NCI-H446 (cell line): ENCODE measurements around the gene MIA3.
"Not testable (repeated sequence)": the region's sequence is repeated elsewhere in the genome, so short reads cannot be mapped to it uniquely, and the experiment has no call there.

ENCODE experiments used
- DNase-seq, 2 experiments: peaks; one replicate each; lab custom pipeline; 2025; lab: John Stamatoyannopoulos, UW

Gene MIA3

DNA sequence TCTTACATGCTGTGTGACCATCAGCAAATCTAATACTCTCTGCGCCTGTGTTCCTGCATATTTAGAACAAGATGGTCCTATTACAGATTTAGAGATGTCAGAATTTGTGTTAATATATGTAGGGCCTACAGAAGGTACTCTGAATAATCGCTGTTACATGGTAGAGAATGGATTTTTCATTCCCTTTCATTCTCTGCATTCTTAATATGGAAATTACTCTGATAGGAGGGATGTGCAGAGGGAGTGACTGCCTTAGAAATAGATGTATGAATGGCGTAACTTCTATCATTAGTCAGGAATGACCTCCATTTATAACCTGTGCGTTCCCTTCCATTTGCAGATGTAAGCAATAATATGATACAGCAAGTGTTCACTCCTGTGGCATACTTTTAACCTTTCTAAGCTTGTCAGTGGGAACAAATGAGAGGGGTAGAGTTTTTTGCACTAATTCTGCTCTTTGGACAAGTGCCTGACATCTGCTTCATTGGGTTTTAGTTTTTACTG is 45.6 kb downstream of the MIA3 start:
- no peak for DNase-seq

DNA sequence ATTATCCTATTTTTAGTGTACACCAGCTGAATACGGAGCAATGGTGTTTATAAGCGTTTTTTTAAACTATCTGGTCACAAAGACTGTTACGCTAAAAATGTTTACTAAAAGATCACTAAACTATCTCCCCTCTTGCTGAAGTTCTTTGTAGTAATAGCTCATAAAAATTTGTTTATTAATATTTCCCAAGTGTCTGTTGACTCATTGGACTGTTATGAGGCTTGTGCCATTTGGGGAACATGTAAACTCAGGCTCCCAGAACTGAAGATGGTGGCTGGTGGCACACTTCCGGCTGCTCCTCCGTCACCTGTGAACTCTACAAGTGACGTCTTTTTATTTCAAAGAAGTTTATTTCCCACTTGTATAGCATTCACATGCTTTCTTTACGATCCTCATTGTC is 48.1 kb downstream of the MIA3 start:
- DNase-seq, result no peak

DNA sequence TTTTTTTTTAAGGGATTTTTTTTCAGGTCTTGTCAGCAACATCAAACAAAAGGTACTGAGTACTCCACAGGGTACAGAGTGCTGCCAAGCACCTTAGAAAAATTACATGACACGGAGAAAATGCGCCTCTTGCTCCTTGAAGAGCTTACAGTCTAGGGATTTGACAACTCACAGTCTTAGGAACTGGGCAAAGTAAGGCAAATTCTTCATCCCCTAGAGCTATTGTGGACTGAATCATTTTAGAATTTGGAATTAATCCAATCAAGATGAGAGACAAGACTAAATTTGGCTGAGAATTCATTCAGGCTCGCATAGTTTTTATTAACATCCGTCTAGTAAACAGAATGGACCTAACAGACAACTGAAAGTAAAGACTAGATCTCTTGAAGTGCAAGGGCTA is 50.3 kb downstream of the MIA3 start:
- not testable (repeated sequence) for DNase-seq

DNA sequence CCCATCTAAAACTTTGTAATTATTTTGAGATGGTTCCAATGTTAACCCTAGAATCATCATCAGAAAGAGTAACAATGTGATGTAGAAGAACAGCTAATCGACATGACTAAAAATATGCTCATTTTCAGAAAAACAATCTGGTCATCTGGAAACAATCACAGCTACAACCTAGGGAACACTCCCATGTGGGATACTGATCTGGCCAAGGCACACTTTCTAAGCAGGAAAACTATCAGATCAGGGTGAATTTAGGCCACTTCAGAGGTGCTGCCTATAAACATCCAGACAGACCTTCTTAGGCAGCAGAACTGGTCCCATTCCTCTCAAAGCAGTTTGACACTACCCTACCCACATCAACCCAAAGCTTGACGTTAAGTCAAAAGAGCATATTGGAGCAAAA is 51.2 kb downstream of the MIA3 start:
- DNase-seq, result not testable (repeated sequence)

DNA sequence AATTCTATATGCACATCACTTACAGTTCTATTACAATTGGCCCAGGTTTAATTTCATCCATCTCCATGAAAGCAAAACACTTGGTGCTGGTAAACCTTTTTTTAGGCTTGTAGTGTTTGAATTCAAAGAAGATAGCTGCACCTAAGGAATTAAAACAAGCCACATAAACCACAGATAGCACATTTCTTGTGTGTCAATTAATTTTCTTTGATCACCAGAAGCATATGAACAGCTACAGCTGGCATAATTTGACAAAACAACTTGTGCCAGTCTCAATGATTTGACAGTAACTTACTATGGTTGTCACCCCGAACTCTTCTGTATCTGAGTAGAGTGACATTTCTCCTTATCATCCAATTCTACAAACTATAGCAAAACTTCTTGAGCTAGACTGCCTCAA is 52.2 kb downstream of the MIA3 start:
- DNase-seq, result no peak

DNA sequence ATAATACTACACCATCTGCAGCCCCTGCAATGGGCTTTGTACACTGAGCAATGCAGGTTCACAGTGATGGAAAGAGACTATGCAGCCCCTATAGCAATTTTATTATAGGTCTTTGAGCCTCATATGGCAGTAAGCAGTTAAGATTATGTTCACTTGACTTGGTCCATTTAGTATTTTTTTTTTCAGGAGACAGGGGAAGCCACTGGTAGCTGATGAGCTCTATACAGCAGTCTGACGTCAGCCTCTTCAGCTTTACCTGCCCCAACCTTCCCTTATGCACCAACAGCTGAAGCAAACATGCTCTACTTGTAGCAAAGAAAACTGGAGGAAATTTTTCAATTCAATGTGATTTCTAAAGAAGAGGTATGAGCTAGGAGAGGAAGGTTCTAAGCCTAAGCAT is 62.2 kb downstream of the MIA3 start:
- no peak for DNase-seq

DNA sequence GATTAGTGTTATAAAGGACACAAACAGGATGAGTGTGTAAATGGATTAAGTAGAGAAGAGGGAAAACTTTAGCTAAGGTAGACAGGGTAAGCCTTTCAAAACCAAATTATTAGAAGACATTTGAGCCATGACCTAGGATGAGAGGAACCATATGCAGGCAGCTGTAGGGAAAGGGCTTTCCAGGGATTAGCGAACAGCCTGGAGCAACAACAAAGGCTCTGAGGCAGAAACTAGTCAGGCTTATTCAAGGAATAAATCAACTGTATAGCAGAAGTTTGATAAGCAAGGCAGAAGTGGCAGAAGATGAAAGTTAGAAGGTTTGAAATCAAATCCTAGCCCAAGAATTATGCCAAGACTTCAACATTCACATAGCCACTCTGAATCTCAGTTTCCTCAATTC is 73.1 kb downstream of the MIA3 start:
- no peak for DNase-seq

DNA sequence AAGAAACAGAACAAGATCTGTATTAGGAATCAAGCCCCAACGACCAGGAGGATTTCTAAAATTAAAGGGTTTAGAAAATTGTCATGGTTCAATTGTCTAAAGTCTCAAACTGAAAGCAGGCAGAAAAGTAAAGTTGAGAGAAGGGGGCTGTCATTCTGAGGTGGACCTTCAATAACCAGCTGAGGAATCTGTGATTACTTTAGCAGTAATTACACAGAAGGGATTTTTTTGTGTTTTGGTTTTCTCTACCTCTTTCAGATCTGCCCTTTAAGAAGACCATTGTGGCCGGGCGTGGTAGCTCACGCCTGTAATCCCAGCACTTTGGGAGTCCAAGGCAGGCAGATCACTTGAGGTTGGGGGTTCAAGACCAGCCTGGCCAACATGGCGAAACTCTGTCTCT is 77.0 kb downstream of the MIA3 start:
- no peak for DNase-seq

DNA sequence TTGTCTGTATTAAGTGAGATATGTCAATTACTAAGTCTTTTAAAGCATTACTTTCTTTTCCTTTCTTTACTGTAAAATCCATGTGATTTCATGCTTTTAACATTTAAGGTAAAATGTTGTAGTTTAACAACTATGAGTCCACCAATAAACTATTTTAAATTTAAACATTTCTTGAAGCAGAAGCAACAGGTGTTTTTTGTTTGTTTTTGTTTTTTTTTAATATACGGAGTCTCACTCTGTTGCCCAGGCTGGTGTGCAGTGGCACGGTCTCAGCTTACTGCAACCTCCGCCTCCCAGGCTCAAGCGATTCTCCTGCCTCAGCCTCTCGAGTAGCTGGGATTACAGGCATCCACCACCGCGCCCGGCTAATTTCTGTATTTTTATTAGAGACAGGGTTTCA is 78.8 kb downstream of the MIA3 start:
- no peak for DNase-seq

DNA sequence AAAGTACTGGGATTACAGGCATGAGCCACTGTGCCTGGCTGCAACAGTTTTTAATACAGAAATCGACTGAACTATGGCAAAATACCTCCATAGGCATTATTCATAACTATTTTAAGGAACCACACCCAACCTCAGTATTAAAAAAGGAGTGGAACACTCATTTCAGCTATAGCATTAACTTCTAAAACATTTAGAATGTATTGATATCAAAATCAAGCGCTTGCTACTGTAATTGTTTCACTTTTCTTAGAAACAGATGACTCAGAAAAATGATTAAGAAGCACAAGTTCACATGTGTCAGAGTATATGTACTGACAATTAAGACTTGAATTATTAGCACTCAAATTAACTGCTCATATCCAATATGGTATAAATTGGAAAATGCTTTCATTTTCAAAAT is 79.3 kb downstream of the MIA3 start:
- no peak for DNase-seq

DNA sequence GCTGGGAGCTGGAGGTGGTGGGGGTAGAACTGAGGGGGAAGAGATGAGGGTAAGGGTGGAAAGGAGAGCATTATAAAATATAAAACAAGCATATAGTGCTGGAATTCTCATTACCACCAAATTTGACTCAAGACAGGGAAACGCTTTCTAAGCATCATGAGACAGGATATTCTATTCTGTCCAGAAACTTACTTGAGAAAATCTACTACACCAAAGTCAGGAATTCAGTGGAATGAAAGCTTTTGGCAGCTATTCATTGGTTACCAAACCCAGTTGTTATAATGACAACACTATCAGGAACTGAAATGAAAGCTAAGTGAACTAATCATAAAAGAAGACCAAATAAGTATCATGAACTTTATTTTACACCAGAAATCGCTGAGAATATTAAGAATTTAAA is 79.9 kb downstream of the MIA3 start:
- DNase-seq, result no peak

DNA sequence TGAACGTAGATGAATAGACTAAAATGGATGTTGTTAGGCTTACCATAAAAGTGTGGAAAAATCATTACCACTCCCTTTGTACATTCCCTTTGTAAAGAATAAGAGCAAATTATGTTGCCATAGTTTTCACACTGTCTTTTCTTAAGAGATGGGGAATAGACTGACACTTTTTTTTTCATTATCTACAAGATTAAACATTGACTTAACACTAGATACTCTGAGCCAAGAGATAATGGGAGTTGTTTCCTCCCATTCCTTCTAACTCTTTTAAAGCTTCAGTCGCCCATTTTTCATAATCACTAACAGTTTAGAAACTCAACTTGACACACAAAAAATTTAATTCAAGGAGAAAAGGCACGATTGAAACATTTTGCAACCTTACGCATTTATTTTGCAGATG is 84.3 kb downstream of the MIA3 start:
- no peak for DNase-seq

DNA sequence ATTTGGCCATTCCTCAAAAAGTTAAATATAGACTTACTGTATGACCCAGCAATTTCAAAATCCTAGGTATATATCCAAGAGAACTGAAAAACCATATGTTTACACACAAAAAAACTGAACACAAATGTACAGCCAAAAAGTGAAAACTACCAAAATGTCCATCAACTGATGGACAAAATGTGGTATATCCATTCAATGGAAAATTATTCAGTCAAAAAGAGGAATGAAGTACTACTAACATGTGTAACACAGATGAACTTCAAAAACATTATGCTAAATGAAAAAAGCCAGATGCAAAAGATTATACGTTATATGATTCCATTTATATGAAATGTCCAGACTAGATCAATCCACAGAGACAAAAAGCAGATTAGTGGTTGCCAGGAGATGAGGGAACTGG is 86.4 kb downstream of the MIA3 start:
- DNase-seq, result no peak

DNA sequence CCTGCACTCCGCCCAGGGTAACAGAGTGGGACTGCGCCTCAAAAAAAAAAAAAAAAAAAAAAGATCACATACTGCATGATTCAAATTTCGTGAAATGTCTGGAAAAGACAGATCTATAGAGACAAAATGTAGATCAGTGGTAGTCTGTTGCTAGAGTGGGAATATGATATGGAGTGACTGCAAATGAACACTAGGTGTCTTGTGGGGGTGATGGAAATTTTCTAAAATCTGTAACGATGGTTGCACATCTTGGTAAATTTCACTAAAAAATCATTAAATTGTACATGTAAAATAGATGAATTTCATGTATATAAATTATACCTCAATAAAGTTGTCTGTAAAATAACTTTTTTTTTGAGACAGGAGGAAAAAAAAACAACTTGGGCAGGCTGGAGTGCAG is 88.9 kb downstream of the MIA3 start:
- DNase-seq, result no peak

DNA sequence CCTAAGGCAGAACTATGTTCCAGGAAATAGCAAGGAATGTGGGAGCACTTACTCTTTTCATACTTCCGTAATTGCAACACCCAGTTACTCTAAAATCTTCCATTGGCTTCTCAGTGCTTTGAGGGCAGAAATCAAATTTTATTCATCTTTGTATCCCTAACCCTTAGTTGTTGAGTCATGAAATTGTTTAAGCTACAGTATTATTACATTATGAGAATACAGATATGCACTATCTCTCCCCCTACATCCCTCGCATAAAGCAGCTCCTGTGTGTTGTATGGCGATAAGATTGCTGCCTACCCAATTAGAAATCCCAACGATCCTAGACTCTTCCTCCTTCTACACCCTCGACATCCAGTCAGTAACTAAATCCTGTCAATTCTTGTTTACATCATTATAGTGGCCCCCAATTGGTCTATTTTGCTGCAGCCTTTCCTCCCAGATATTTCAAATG is 91.8 kb downstream of the MIA3 start:
- no peak for DNase-seq

DNA sequence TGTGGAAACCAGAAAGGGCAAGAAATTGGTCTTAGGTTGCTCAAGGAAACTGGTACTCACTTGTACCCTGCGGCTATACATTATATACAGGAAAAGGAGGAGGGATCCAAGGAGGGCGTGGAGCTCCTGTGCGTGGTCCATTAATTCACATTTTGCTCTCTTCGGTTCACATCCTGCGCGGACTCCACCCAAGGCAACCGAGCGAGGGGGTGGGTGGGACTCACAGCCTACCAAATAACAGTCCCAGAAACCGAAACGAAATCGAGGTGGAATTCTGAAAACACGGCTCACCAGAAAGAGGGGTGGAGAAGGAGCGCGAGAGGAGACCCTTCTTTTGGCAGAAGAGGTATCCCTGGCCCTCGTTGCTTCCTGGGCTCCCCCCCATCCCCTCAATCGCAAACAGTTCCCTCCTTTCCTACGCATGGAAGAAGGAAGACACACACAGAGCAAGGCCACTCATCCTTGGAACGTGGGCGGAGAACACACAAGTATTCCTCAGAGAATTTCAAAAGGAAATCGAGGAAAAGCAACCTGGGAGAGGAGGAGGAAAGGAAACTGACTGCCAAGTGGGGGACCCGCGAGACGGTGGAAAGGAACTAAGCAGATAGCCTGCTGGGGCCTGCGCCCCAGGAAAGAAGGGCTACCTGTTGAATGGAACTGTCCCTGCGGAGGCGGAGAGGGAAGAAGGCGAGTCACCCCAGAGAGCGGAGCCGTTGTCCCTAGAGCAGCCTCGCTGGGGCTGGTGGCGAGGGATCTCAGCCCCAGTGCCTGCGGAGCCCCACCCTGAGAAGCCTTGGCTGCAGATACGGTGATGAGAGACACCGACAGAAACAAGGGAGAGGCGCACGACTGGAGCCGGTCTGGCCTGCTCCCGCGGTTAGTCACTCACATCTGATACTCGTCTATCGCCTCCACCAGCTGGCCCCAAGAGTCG is 93.7 kb downstream of the MIA3 start:
- DNase-seq, result peak in 1 of 2 experiments; percentile 30

DNA sequence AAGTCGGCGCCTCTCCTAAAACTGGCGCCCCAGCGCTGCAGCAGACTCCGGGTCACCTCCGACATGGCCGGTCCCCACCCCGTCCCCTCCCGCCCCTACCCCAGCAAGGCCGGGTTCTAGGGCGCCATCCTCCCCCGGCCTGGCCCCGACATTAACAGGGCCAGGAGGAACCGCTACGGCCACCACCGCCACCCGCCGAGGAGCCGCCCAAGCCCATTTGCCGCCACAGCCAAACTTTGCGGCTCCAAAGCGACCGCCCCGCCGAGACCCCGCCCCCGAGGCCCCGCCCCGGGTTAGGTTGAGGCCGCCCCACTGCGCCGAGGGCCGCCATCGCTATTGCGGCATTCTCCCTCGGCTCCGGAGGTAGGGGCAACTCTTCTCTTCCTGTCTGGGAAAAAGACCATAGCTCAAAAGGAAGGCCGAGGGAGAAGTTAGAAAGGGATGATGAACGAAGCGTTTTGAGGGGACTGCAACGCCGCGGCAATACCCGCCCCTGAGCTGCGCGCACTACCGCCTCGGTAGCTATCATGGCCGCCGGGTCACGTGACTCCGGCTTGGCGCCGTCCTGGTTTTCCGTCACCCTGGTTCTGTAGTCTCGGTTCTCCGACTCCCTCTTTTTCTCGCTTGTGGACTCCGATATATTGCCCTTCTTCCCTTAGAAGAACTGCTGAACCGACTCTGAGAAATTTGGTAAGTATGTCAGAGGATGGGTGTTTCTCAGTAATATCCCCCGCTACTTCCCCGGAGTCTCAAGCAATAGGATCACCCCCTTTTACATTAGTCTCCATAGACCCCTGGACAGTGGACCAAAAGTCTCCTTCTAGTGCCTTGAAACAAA is 94.6 kb downstream of the MIA3 start, which contains the start of the genes AIDA and BROX:
Gene AIDA (minus strand): TSS at position 239 of the 838 bp plus-strand sequence. CDS start 174 bp downstream, at position 65.
Gene BROX (plus strand): TSS at position 312 of the 838 bp plus-strand sequence. CDS start 3,136 bp downstream, outside the sequence.
- peak; percentile 92 to 94 for DNase-seq

DNA sequence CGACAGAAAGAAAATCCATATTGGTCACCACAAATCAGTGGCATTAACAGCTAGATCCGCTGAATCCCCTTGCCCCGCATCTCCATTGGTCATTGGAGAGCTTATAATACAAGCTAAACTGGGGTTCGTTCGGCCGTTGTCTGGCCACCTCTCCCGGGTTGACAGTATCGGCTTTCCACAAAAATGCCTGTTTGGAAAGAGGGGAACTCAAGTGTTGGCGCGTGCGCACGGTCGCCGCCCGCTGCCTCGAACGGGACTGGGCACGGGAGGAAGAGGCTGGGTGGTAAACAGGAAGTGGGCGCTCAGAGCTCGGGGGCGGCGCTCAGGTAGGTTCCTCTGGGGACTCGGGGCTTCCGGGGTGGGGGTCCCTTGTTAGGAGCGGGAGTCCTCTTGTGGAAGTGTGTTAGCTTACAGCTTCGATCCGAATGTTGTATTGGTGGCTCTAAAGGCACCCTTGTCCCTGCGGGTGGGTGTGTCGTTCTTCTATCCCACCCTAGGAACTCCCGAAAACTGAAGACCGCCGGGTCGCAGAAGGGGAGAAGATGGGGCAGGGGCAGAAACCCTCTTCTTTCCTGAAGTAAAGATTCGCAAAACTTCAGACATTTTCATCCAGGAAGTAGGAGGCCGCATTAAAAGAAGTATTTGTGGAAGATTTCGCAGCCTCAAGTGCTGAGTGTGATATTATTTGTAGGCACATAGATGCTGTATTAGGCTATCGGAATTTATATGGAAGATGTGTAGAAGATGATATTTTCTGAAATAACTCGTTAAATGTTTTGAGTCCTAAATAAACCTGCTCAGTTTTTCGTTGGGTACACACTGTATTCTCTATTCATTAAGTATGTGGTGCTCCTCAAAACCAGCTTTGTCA is 95.4 kb downstream of the MIA3 start:
- peak; percentile 88 to 97 for DNase-seq

DNA sequence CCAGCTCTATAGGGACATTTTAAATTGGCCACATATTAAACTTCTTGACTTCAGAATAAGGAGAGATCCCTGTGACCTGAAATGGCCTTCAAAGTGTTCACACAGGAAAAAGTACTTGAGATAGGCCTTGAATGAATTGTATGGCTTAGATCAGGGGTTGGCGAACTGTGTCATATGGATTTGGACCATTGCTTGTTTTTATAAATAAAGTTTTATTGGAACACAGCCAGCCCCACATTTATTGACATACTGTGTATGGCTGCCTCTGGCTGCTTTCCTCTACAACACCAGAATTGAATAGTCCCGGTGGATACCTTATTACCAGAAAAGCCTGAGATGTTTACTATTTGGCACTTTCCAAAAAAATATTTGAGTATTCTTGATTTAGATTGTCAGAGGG is 98.5 kb downstream of the MIA3 start:
- DNase-seq, result no peak
